HG02884 (cell line): ENCODE results near the gene AGPAT2.

Experiments
- ATAC-seq: cut with Tn5 transposase; IDR thresholded peaks from one replicate; pipeline ENCODE4 v1.9.1; 2021; ENCODE audit warnings: mild to moderate bottlenecking, moderate library complexity; ENCODE audit not compliant: unreplicated experiment

Gene AGPAT2

DNA sequence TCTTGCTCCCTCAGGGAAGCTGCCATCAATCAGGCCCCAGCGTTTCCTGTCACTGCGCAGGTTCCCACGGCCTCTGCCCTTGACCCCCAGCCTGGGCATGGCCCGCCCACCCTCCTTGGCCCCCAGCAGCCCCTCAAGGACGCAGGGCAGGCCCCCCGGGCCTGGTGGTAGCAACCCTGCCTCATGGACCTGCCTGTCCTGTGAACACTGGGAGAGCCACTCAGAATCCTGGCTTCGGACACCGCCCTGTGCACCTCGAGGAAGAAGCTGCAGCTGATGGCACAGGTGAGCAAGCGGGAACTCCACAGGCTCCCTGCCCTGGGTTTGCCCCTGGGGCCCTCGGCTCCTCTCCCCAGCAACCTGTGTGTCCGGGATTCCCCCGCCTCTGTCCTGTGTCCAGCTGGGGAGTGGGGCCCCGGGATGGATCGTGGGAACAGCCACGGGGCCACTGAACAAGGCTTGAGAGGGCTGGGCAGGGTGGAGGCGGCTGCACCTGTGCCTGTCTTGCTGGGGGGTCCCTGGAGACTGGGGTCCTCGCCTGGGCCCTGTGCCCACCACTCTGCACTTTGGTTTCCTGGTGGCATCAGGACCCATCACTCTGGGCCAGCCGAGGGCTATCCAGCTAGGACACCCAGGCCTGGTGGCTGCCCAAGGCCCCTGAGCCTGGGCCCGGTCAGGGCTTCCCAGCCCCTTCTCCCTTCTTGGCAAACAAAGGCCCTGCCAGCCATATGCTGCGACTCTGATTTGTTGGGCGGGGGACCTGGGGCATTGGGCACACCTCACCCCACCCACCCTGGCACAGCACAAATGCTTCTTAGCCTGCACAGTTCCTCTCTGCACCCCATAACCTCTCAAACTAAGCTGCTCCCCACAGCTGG is 58.0 kb downstream of the AGPAT2 start:
- ATAC-seq, result no peak

DNA sequence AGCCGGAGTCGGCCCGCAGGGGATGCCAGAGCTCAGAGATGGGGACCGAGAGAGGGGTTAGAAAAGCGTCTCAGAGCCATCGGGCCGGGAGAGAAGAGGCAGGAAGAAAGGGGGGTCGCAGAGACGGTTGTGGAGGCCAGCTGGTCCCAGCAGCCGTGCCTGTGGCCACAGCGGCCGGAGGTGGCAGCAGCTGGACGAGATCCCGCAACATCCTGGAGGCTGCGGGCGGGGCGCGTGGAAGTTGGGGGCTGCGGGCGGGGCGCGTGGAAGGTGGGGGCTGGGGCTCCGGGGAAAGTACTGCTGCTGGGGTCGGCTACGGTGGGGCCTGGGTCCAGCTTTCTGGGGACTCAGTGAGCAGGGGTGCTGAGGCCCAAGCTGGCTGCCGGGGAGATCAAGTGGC is 59.0 kb downstream of the AGPAT2 start:
- ATAC-seq, result no peak

DNA sequence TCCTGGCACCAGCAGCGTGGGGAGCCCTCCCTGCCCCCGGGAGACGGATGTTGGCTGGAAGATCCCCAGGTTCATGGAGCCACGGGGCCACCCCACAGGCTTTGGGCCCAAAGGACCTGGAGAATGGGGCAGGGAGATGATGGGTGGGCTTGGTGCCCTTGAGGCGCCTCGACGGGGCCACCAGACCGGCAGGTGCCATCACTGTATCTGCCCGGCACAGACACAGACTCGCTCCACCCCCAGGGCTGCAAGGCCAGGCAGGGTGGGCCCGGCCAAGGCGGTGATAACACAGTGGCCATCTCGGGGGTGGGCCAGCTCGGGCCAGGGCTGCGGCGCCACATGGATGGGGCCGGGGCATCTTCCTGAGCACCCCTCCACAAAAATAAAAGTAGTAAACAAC is 59.6 kb downstream of the AGPAT2 start:
- ATAC-seq, result no peak

DNA sequence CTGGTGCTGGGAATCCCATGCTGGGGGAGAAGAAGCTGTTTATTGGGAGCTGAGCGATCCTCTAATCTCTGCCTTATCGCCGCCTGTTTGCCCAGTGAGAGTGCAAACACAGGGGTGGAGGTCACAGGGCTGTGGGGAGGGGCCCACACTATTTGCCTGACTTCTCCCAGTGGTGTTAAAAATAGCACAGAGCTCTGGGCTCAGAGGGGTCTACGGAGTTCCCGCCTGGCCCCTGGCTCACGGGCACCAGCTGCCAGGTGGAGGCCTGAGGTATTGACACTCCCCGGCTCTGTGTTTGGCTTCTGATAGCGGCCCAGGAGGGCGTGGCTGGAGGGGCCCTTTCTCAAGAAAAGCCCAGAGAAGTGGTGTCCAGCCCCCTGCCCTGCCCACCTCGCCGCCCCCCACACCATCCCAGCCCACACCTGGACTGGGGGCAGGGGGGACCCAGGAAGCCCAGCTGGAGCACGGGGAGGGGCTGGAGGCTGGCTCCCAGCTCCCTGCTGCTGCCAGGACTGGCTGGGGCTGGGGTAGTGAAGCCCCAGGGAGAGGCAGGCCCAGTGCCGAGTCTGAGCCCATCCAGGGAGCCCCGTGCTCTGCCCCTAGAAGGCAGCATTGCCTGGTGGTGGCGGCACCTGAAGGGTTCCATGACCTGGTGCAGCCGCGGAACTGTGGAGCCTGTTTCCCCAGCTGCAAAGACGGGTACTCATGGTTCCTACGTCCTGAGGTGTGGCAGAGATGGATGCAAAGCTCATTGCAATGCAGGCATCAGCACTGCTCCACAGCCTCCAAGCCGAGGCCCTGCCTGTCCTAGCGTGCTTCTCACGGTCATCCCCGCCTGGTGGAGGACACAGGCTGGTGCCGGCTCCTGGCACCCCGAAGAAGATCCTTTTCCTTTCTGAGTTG is 60.3 kb downstream of the AGPAT2 start:
- ATAC-seq, result no peak

DNA sequence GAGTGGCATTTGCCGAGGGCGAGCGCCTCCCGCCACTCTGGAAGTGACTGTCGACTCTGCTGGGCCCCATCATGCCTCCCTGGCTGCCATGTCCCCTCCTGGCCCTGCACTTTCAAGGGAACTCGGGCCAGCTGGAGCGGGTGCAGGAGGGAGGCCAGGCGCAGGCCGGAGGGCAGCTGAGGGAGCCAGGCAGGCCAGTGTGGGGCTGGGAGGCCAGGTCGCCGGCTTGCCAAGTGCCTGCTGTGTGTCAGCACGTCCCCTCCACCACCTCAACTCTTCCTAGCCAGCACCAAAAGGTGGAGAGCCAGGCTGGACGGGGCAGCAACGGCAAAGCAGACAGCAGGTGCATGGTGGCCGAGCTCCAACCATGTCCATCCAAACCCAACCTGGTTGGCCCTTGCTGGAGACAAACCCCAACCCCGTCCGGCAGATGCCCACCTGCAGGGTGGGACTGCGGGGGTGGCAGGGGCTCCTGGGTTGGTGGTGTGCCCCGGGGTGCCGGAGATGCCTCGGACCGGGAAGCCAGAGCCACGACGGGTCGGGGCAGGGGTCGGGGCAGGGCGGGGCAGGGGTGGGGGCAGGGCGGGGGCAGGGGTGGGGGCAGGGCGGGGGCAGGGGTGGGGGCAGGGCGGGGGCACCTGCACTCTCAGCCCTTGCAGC is 61.1 kb downstream of the AGPAT2 start:
- ATAC-seq, result no peak

DNA sequence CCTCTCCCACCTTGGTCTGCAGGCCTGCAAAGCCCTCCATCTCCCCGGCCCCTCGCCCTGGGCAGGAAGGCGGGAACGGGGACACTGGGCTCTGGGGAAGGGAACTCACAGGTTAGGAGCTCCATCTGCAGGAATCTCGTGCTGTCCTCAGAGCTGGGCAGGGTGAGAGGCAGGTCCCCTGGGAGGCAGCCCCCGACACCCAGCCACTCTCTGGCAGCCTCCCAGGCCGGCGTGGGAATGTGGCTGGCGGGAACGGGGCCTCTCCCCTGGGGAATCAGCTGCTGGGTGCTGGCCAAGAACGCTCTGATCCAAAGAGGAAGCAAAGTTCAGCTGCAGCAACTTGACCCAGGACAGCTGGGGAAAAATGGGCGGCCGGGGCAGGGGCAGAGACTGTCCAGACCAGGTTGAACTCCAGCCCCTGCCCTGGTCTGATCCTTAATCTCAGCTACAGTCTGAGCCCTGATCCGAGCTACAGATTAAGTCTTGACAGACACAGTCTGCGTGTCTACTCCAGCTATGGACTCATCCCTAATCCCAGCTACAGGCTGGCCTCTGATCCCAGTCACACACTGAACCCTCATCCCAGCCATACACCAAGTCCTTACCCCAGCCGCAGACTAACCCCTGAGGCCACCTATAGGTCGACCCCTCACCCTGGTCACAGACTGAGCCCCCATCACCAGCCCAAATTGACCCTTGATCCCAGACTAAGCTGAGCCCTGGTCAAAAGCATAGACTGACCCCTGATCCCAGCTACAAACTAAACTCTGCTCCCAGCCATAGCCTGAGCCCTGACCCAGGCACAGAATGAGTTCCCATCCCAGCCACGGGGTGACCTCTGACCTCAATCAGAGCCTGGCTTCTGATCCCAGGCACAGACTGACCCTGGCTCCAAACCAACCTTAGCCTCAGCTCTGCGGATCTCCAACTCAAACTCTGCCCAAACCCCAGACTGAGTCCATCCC is 61.9 kb downstream of the AGPAT2 start:
- ATAC-seq, result no peak

DNA sequence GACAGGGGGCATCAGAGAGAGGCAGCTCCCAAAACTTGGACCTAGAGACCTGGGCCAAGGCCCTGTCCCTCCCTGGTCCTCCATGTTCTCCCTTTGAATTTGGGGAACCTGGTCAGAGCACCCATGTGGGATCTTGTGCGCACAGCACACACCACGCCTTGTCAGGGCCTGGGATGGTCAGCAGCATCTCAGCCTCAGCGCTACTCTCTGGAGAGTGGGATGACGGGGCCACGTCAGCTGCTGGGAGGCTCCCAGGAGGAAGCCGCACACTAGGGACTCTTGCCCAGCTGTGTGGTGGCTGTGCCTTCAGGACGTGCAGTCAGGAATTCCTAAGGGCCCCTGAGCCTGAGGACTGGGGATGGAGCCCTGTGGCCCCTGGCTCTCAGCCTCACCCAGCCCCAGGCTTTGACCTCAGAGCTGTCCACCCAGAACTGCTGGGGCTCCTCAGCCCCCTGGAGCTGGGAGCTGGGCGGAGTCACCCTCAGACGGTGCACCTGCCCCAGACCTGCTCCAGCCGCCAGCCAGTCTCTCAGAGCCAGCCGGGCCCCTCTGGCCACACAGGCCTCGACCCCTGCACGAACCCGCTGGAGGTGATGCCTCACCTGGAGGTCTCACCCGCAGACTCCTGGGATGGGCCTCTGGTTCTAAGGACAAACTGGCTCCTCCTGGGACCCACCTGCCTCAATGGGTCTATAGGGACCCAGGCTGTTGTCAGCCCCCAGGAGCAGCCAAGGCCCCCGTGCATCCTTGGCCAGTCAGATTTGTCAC is 62.9 kb downstream of the AGPAT2 start:
- no peak for ATAC-seq

DNA sequence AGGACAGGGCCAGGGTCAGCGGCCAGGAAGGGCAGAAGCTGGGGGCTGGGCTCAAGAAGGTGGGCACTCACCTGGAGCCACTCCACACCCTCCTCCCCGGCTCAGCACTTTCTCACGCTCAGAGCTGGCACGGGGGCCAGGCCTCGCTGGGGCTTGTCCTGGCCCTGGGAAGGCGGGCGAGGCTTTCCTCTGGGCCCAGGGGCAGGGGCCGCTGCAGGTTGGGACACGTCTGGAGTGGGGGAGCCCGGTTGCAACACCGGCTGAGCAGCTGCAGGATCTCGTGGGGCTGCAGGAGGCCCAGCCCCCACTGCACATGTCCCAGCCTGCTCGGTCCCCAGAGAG is 63.4 kb downstream of the AGPAT2 start:
- no peak for ATAC-seq
